Activated CD4-positive, alpha-beta T cell treated with anti-CD3 and anti-CD28 coated beads, Interleukin-2, amount 10 ng/mL, durations not matched to agents 7 days and 5 days (primary cell): ENCODE results near the gene MLX. TPM values are rescaled to one million over a fixed set of nuclear protein-coding genes. Genes with fewer than 3 reads are reported as not detected.

Source experiments
- CTCF ChIA-PET: fragments of 350-600 bp; sonication (Branson Sonifier 250); formaldehyde crosslinking; loops from one replicate; lab custom pipeline; 2021; ENCODE audit warnings: antibody characterized with exemption; lab: Charles Lee
- POLR2A ChIA-PET: fragments of 350-600 bp; sonication (Branson Sonifier 250); formaldehyde crosslinking; loops from one replicate; lab custom pipeline; 2021; ENCODE audit warnings: antibody characterized with exemption; lab: Charles Lee
- DNase-seq: peaks from one replicate; pipeline ENCODE4 v3.0.0-alpha.2; 2020
- H3K27ac Mint-ChIP-seq: one replicate; pipeline ENCODE4 v1.8.0; 2021; ENCODE audit warnings: mild to moderate bottlenecking, moderate library complexity, mixed read lengths
- H3K27me3 Mint-ChIP-seq: one replicate; pipeline ENCODE4 v1.8.0; 2021; ENCODE audit warnings: mixed read lengths
- H3K36me3 Mint-ChIP-seq: one replicate; pipeline ENCODE4 v1.8.0; 2021; ENCODE audit warnings: low read depth, mixed read lengths
- H3K4me1 Mint-ChIP-seq: one replicate; pipeline ENCODE4 v1.8.0; 2021; ENCODE audit warnings: mixed read lengths
- H3K4me3 Mint-ChIP-seq: one replicate; pipeline ENCODE4 v1.8.0; 2021; ENCODE audit warnings: mild to moderate bottlenecking, moderate library complexity, mixed read lengths
- H3K9me3 Mint-ChIP-seq: one replicate; pipeline ENCODE4 v1.8.0; 2021; ENCODE audit warnings: mixed read lengths
- total RNA-seq, 2 experiments: library from RNA; stranded (reverse); gene quantifications; one replicate each; pipeline ENCODE4 v1.2.3, GENCODE V29; 2021

Gene MLX
- total RNA-seq, result 10 to 100 TPM; 56.7 to 62.3 TPM

- no peaks in the 10 kb centered on the region for H3K27me3 Mint-ChIP-seq
- peak within 1 kb of the TSS; percentile 92 for H3K4me3 Mint-ChIP-seq
- no peaks in the 10 kb centered on the region for H3K9me3 Mint-ChIP-seq
- H3K36me3 Mint-ChIP-seq, result peaks cover 54% of the 10 kb centered on the region
- H3K4me1 Mint-ChIP-seq, result peaks cover 45% of the 10 kb centered on the region
- DNase-seq, result peak; percentile 91
- H3K27ac Mint-ChIP-seq, result peak within 1 kb of the TSS; percentile 95
- POLR2A ChIA-PET, result interaction anchor here (0.8 kb wide), 1 partner anchor 10 kb away, joined by 3 read pairs; no protein-coding TSS in a partner anchor
- CTCF ChIA-PET, result interaction anchor here (1.2 to 5.1 kb wide), 5 partner anchors 9 to 112 kb away, joined by 3 to 38 read pairs (median 4); partner anchors contain the start of gene PSMC3IP
Observed at GRCh38 chr17:42566883-42567573, at the start of gene MLX. TSS of gene MLX (plus strand) at chr17:42567100. CDS start at chr17:42567125, 25 bp downstream.

GRCh38 chr17:42517516-42517915 lies 49.4 kb upstream of the MLX start:
- Mint-ChIP-seq H3K27ac (no peak overlapping the region), H3K9me3 (no peaks in the 10 kb centered on the region), H3K27me3 (peaks cover 4% of the 10 kb centered on the region), H3K4me1 (peaks cover 6% of the 10 kb centered on the region), H3K4me3 (no peak overlapping the region), H3K36me3 (no peaks in the 10 kb centered on the region)
- ChIA-PET POLR2A (interaction anchor here (0.7 kb wide), 1 partner anchor 95 kb away, joined by 3 read pairs; no protein-coding TSS in a partner anchor), CTCF (interaction anchor here (0.5 to 1.2 kb wide), 12 partner anchors 8 to 489 kb away, joined by 3 to 6 read pairs (median 3); partner anchors contain the start of gene CAVIN1)
- DNase-seq, result peak; percentile 84

- DNase-seq, result no peak
- POLR2A ChIA-PET, result interaction anchor here (0.7 kb wide), 1 partner anchor 96 kb away, joined by 3 read pairs; no protein-coding TSS in a partner anchor
- Mint-ChIP-seq H3K4me1 (peaks cover 6% of the 10 kb centered on the region), H3K4me3 (no peak overlapping the region), H3K27ac (no peak overlapping the region), H3K9me3 (no peaks in the 10 kb centered on the region), H3K36me3 (no peaks in the 10 kb centered on the region), H3K27me3 (peaks cover 4% of the 10 kb centered on the region)
- CTCF ChIA-PET, result interaction anchor here (0.5 to 1.2 kb wide), 13 partner anchors 9 to 490 kb away, joined by 3 to 6 read pairs (median 3); partner anchors contain the start of gene CAVIN1
Observed at GRCh38 chr17:42518046-42518754, 48.7 kb upstream of the MLX start.

- DNase-seq, result no peak
- Mint-ChIP-seq H3K4me1 (peaks cover 6% of the 10 kb centered on the region), H3K4me3 (no peak overlapping the region), H3K9me3 (no peaks in the 10 kb centered on the region), H3K27ac (no peak overlapping the region), H3K27me3 (peaks cover 4% of the 10 kb centered on the region), H3K36me3 (no peaks in the 10 kb centered on the region)
- CTCF ChIA-PET, result interaction anchor here (0.6 to 1.2 kb wide), 8 partner anchors 10 to 337 kb away, joined by 3 read pairs; no protein-coding TSS in a partner anchor
- POLR2A ChIA-PET, result no interaction called here
Observed at GRCh38 chr17:42518755-42519545, 48.0 kb upstream of the MLX start.

GRCh38 chr17:42519546-42520491 lies 47.1 kb upstream of the MLX start:
- ChIA-PET POLR2A (interaction anchor here (0.6 kb wide), 1 partner anchor 117 kb away, joined by 3 read pairs; no protein-coding TSS in a partner anchor), CTCF (interaction anchor here (0.6 to 2.0 kb wide), 15 partner anchors 8 to 338 kb away, joined by 3 to 7 read pairs (median 3); no protein-coding TSS in a partner anchor)
- Mint-ChIP-seq H3K27me3 (peaks cover 4% of the 10 kb centered on the region), H3K27ac (no peak overlapping the region), H3K4me1 (peaks cover 7% of the 10 kb centered on the region), H3K4me3 (no peak overlapping the region), H3K9me3 (no peaks in the 10 kb centered on the region), H3K36me3 (no peaks in the 10 kb centered on the region)
- no peak for DNase-seq

- CTCF ChIA-PET, result interaction anchor here (0.6 to 2.0 kb wide), 8 partner anchors 9 to 224 kb away, joined by 3 to 7 read pairs (median 3); no protein-coding TSS in a partner anchor
- peaks cover 9% of the 10 kb centered on the region for H3K4me1 Mint-ChIP-seq
- no peak overlapping the region for H3K27ac Mint-ChIP-seq
- no peaks in the 10 kb centered on the region for H3K36me3 Mint-ChIP-seq
- peaks cover 7% of the 10 kb centered on the region for H3K27me3 Mint-ChIP-seq
- H3K9me3 Mint-ChIP-seq, result no peaks in the 10 kb centered on the region
- POLR2A ChIA-PET, result no interaction called here
- H3K4me3 Mint-ChIP-seq, result no peak overlapping the region
- DNase-seq, result peak; percentile 41
Observed at GRCh38 chr17:42520540-42520951, 46.4 kb upstream of the MLX start.

- Mint-ChIP-seq H3K27me3 (peaks cover 7% of the 10 kb centered on the region), H3K9me3 (no peaks in the 10 kb centered on the region), H3K4me3 (no peak overlapping the region), H3K27ac (no peak overlapping the region), H3K4me1 (peaks cover 9% of the 10 kb centered on the region), H3K36me3 (no peaks in the 10 kb centered on the region)
- ChIA-PET POLR2A (no interaction called here), CTCF (interaction anchor here (0.7 to 2.0 kb wide), 5 partner anchors 9 to 207 kb away, joined by 3 to 7 read pairs (median 3); no protein-coding TSS in a partner anchor)
- no peak for DNase-seq
Observed at GRCh38 chr17:42521036-42521435, 45.9 kb upstream of the MLX start.

GRCh38 chr17:42521666-42522262 lies 45.1 kb upstream of the MLX start:
- ChIA-PET POLR2A (no interaction called here), CTCF (interaction anchor here (1.2 to 2.0 kb wide), 2 partner anchors 14 to 209 kb away, joined by 3 to 5 read pairs; no protein-coding TSS in a partner anchor)
- Mint-ChIP-seq H3K4me3 (no peak overlapping the region), H3K27me3 (peaks cover 7% of the 10 kb centered on the region), H3K27ac (no peak overlapping the region), H3K36me3 (no peaks in the 10 kb centered on the region), H3K4me1 (peaks cover 9% of the 10 kb centered on the region), H3K9me3 (no peaks in the 10 kb centered on the region)
- DNase-seq, result no peak

GRCh38 chr17:42522263-42522790 lies 44.6 kb upstream of the MLX start:
- peaks cover 7% of the 10 kb centered on the region for H3K27me3 Mint-ChIP-seq
- ChIA-PET CTCF (interaction anchor here (1.2 kb wide), 1 partner anchor 210 kb away, joined by 3 read pairs; no protein-coding TSS in a partner anchor), POLR2A (no interaction called here)
- H3K36me3 Mint-ChIP-seq, result no peaks in the 10 kb centered on the region
- no peak for DNase-seq
- no peak overlapping the region for H3K27ac Mint-ChIP-seq
- no peak overlapping the region for H3K4me3 Mint-ChIP-seq
- no peaks in the 10 kb centered on the region for H3K9me3 Mint-ChIP-seq
- peaks cover 9% of the 10 kb centered on the region for H3K4me1 Mint-ChIP-seq

- Mint-ChIP-seq H3K4me3 (no peak overlapping the region), H3K27ac (no peak overlapping the region), H3K9me3 (no peaks in the 10 kb centered on the region), H3K4me1 (peaks cover 5% of the 10 kb centered on the region), H3K36me3 (no peaks in the 10 kb centered on the region), H3K27me3 (peaks cover 7% of the 10 kb centered on the region)
- ChIA-PET POLR2A (no interaction called here), CTCF (interaction anchor here (0.6 to 1.2 kb wide), 2 partner anchors 10 to 210 kb away, joined by 3 read pairs; no protein-coding TSS in a partner anchor)
- no peak for DNase-seq
Observed at GRCh38 chr17:42522798-42523278, 44.1 kb upstream of the MLX start.
